ENCODE measurements around the gene ETFA.

The ETFA gene

GRCh38 chr15:76199106-76200082 lies 111.9 kb downstream of the ETFA start:
- no peak overlapping the region for H3K27ac ChIP-seq
- TF ChIP-seq ZFX (IDR thresholded peaks at IDR 0.05; ENCODE audit: borderline replicate concordance) (no peak), CTCF (IDR thresholded peaks at IDR 0.05) (no peak)

- TF ChIP-seq CTCF (IDR thresholded peaks at IDR 0.05): no peak
- TF ChIP-seq ZFX (IDR thresholded peaks at IDR 0.05; ENCODE audit: borderline replicate concordance): no peak
- no peak overlapping the region for H3K27ac ChIP-seq
Measured at GRCh38 chr15:76198456-76199105, 112.7 kb downstream of the ETFA start.

GRCh38 chr15:76197703-76198455 lies 113.4 kb downstream of the ETFA start:
- no peak overlapping the region for H3K27ac ChIP-seq
- TF ChIP-seq ZFX (IDR thresholded peaks at IDR 0.05; ENCODE audit: borderline replicate concordance) (no peak), CTCF (IDR thresholded peaks at IDR 0.05) (no peak)

GRCh38 chr15:76196269-76197231 lies 114.7 kb downstream of the ETFA start:
- H3K27ac ChIP-seq: no peak overlapping the region
- TF ChIP-seq CTCF (IDR thresholded peaks at IDR 0.05) (no peak), ZFX (IDR thresholded peaks at IDR 0.05; ENCODE audit: borderline replicate concordance) (no peak)

GRCh38 chr15:76195506-76196268 lies 115.6 kb downstream of the ETFA start:
- H3K27ac ChIP-seq: no peak overlapping the region
- TF ChIP-seq ZFX (IDR thresholded peaks at IDR 0.05; ENCODE audit: borderline replicate concordance): no peak
- TF ChIP-seq CTCF (IDR thresholded peaks at IDR 0.05): no peak

- TF ChIP-seq CTCF (IDR thresholded peaks at IDR 0.05) (no peak), ZFX (IDR thresholded peaks at IDR 0.05; ENCODE audit: borderline replicate concordance) (no peak)
- no peak overlapping the region for H3K27ac ChIP-seq
Measured at GRCh38 chr15:76193934-76194333, 117.3 kb downstream of the ETFA start.
